HL-60 (cell line): Measurements from ENCODE around the gene TMEM255B.

Experiments used
- CTCF ChIP-seq: IDR thresholded peaks from one replicate; pipeline ENCODE4 v1.5.1; 2011; ENCODE audit warnings: low read length, control low read depth, inconsistent platforms; ENCODE audit not compliant: insufficient read depth
- GABPA ChIP-seq: IDR thresholded peaks from 2 replicates; pipeline ENCODE4 v1.6.1; 2012; ENCODE audit warnings: low read depth
- REST ChIP-seq: IDR thresholded peaks from 2 replicates; pipeline ENCODE4 v1.6.1; 2012; ENCODE audit warnings: low read depth; ENCODE audit not compliant: insufficient replicate concordance

GRCh38 chr13:113838711-113839201 lies 79.7 kb downstream of the TMEM255B start:
- TF ChIP-seq CTCF, result no peak
- no peak for TF ChIP-seq GABPA
- TF ChIP-seq REST, result no peak
